CD4-positive, alpha-beta T cell (primary cell): Measurements from ENCODE around the gene NEU1. TPM values are rescaled to one million over a fixed set of nuclear protein-coding genes. Genes with fewer than 3 reads are reported as not detected.
"Not testable (repeated sequence)": the region's sequence is repeated elsewhere in the genome, so short reads cannot be mapped to it uniquely, and the experiment has no call there.

Source experiments
- ATAC-seq: fragments of 200-7000 bp; cut with Tn5 transposase; one replicate; pipeline ENCODE4 v1.10.0; 2022; ENCODE audit warnings: mild to moderate bottlenecking; ENCODE audit not compliant: poor library complexity
- CTCF ChIA-PET: fragments of 350-600 bp; sonication (Branson Sonifier 250); formaldehyde crosslinking; loops from one replicate; lab custom pipeline; 2021; ENCODE audit warnings: antibody characterized with exemption, inconsistent platforms; lab: Charles Lee
- POLR2A ChIA-PET: fragments of 350-600 bp; sonication (Branson Sonifier 250); formaldehyde crosslinking; loops from one replicate; lab custom pipeline; 2021; ENCODE audit warnings: antibody characterized with exemption, inconsistent platforms; lab: Charles Lee
- DNase-seq, 14 experiments: peaks; one replicate each; pipeline ENCODE4 v3.0.0-alpha.2; 2013 to 2020; ENCODE audit warnings: mixed read lengths in 2 of 14
- H3K27ac ChIP-seq, 2 donors: one replicate each; pipeline versions ENCODE4 v1.5.1 to v1.7.0; 2013; ENCODE audit warnings: low read length in 2 of 2, low read depth in 1 of 2, mild to moderate bottlenecking in 1 of 2
- H3K27me3 ChIP-seq, 2 experiments: 1 replicate in 1 of 2; 2 replicates in 1 of 2; pipeline versions ENCODE4 v1.6.1 to v1.7.0; 2013; ENCODE audit warnings: low read length in 2 of 2, control low read depth in 1 of 2, mild to moderate bottlenecking in 1 of 2, moderate library complexity in 1 of 2; ENCODE audit not compliant: insufficient read depth in 2 of 2, control insufficient read depth in 1 of 2
- H3K36me3 ChIP-seq: one replicate; pipeline ENCODE4 v1.6.1; 2013; ENCODE audit warnings: low read length, control low read depth; ENCODE audit not compliant: insufficient read depth
- H3K4me1 ChIP-seq: one replicate; pipeline ENCODE4 v1.6.1; 2013; ENCODE audit warnings: low read length, control low read depth; ENCODE audit not compliant: insufficient read depth
- H3K4me3 ChIP-seq: one replicate; pipeline ENCODE4 v1.5.1; 2013; ENCODE audit warnings: mild to moderate bottlenecking, low read length, moderate library complexity
- H3K9me3 ChIP-seq, 2 experiments: 1 replicate in 1 of 2; 2 replicates in 1 of 2; pipeline versions ENCODE4 v1.6.1 to v1.7.0; 2013; ENCODE audit warnings: low read length in 2 of 2, mild to moderate bottlenecking in 2 of 2, control low read depth in 1 of 2, moderate library complexity in 1 of 2; ENCODE audit not compliant: control insufficient read depth in 1 of 2, insufficient read depth in 1 of 2
- H3K27ac Mint-ChIP-seq: one replicate; pipeline ENCODE4 v1.8.0; 2020; ENCODE audit warnings: mixed read lengths
- H3K27me3 Mint-ChIP-seq: one replicate; pipeline ENCODE4 v1.8.0; 2021; ENCODE audit warnings: mixed read lengths
- H3K36me3 Mint-ChIP-seq: one replicate; pipeline ENCODE4 v1.8.0; 2021; ENCODE audit warnings: low read depth, mixed read lengths
- H3K4me1 Mint-ChIP-seq: one replicate; pipeline ENCODE4 v1.8.0; 2021; ENCODE audit warnings: low read depth, mixed read lengths
- H3K4me3 Mint-ChIP-seq: one replicate; pipeline ENCODE4 v1.8.0; 2020; ENCODE audit warnings: mild to moderate bottlenecking, mixed read lengths
- H3K9me3 Mint-ChIP-seq: one replicate; pipeline ENCODE4 v1.8.0; 2020; ENCODE audit warnings: mixed read lengths
- CTCF ChIP-seq: fragments of 200-600 bp; IDR thresholded peaks from one replicate; pipeline ENCODE4 v1.8.0; 2022; ENCODE audit warnings: antibody characterized with exemption, mild to moderate bottlenecking
- intact Hi-C, 2 experiments: fragments of 100-400 bp; cut with DNase I in 1 of 2; cut with micrococcal nuclease in 1 of 2; formaldehyde crosslinking; loops; one replicate each; pipeline versions ENCODE4 v1.15.1 to v1.9.0; 2023 to 2025; cut with DNase I, micrococcal nuclease
- total RNA-seq, 174 experiments: library from RNA in 2 of 174; stranded (reverse) in 2 of 174; gene quantifications; one replicate each; pipeline ENCODE4 v1.2.3 and lab custom pipeline; 2021 to 2026

The NEU1 gene
- total RNA-seq, 2 experiments from 2014 or later: 19.7 to 21.1 TPM

GRCh38 chr6:31908791-31909190, 46.2 kb upstream of the NEU1 start:
- no peaks in the 10 kb centered on the region for H3K36me3 Mint-ChIP-seq
- no peaks in the 10 kb centered on the region for H3K27me3 Mint-ChIP-seq
- DNase-seq (no peak), ATAC-seq (no peak)
- Histone ChIP-seq H3K4me1 (no peaks in the 10 kb centered on the region), H3K36me3 (no peaks in the 10 kb centered on the region), H3K4me3 (no peak overlapping the region), H3K9me3 (no peaks in the 10 kb centered on the region), H3K27me3 (no peaks in the 10 kb centered on the region), H3K27ac (no peak overlapping the region)
- no peak overlapping the region for H3K4me3 Mint-ChIP-seq
- TF ChIP-seq CTCF: no peak
- CTCF ChIA-PET: no interaction called here
- H3K27ac Mint-ChIP-seq: no peak overlapping the region
- H3K9me3 Mint-ChIP-seq: no peaks in the 10 kb centered on the region
- no peaks in the 10 kb centered on the region for H3K4me1 Mint-ChIP-seq
- POLR2A ChIA-PET: no interaction called here
- intact Hi-C loops: no loop called here

GRCh38 chr6:31908255-31908654, 45.6 kb upstream of the NEU1 start:
- H3K4me3 Mint-ChIP-seq, H3K27ac Mint-ChIP-seq, DNase-seq, H3K27me3 Mint-ChIP-seq, intact Hi-C loops, H3K9me3 ChIP-seq, H3K4me3 ChIP-seq, ATAC-seq, H3K4me1 ChIP-seq, H3K36me3 Mint-ChIP-seq, H3K27ac ChIP-seq, H3K4me1 Mint-ChIP-seq, H3K36me3 ChIP-seq, POLR2A ChIA-PET, H3K27me3 ChIP-seq, H3K9me3 Mint-ChIP-seq: not testable (repeated sequence)
- CTCF ChIA-PET: interaction anchor here (0.6 kb wide), 1 partner anchor 960 kb away, joined by 3 read pairs; no protein-coding TSS in a partner anchor

- TF ChIP-seq CTCF: no peak
- no peaks in the 10 kb centered on the region for H3K9me3 Mint-ChIP-seq
- no peak for ATAC-seq
- H3K4me3 ChIP-seq: no peak overlapping the region
- no peak overlapping the region for H3K27ac Mint-ChIP-seq
- peaks cover 7% of the 10 kb centered on the region for H3K4me1 ChIP-seq
- no peaks in the 10 kb centered on the region for H3K27me3 Mint-ChIP-seq
- no peaks in the 10 kb centered on the region for H3K36me3 Mint-ChIP-seq
- H3K27ac ChIP-seq: no peak overlapping the region
- intact Hi-C loops: no loop called here
- no peak overlapping the region for H3K4me3 Mint-ChIP-seq
- no peaks in the 10 kb centered on the region for H3K36me3 ChIP-seq
- CTCF ChIA-PET: interaction anchor here (0.6 kb wide), 2 partner anchors 961 to 1377 kb away, joined by 3 read pairs; no protein-coding TSS in a partner anchor
- H3K9me3 ChIP-seq: no peaks in the 10 kb centered on the region
- peaks cover 9% of the 10 kb centered on the region for H3K4me1 Mint-ChIP-seq
- POLR2A ChIA-PET: no interaction called here
- no peaks in the 10 kb centered on the region for H3K27me3 ChIP-seq
- no peak for DNase-seq
Measured at GRCh38 chr6:31907158-31907813, 44.7 kb upstream of the NEU1 start.

- H3K27ac Mint-ChIP-seq, H3K36me3 ChIP-seq, H3K4me1 ChIP-seq, H3K27me3 ChIP-seq, POLR2A ChIA-PET, H3K9me3 Mint-ChIP-seq, H3K4me3 Mint-ChIP-seq, H3K36me3 Mint-ChIP-seq, H3K27me3 Mint-ChIP-seq, H3K9me3 ChIP-seq, ATAC-seq, DNase-seq, H3K27ac ChIP-seq, intact Hi-C loops, H3K4me3 ChIP-seq: not testable (repeated sequence)
- peaks cover 12% of the 10 kb centered on the region for H3K4me1 Mint-ChIP-seq
- CTCF ChIA-PET: interaction anchor here (0.6 kb wide), 1 partner anchor 1377 kb away, joined by 3 read pairs; no protein-coding TSS in a partner anchor
Measured at GRCh38 chr6:31906727-31907126, 44.1 kb upstream of the NEU1 start.
